ENCODE measurements around the gene PKNOX2. TPM values are rescaled to one million over a fixed set of nuclear protein-coding genes. Genes with fewer than 3 reads are reported as not detected.
A peak's percentile ranks its signal among the peaks of the same experiment; 100 is the strongest.
"Not testable (repeated sequence)": the region's sequence is repeated elsewhere in the genome, so short reads cannot be mapped to it uniquely, and the experiment has no call there.

Gene PKNOX2
- total and polyA plus RNA-seq, 2 of the 4 experiments (the other 2 are of a cell fraction): 0.72 to 2.3 TPM

- H3K23ac ChIP-seq (ENCODE audit: low read depth, low read length); BruUV-seq (replicated peaks); H4K91ac ChIP-seq (ENCODE audit: insufficient read depth, low read depth, low read length); H3K27ac ChIP-seq (ENCODE audit: insufficient read depth, low read length); H2BK5ac ChIP-seq (ENCODE audit: low read depth, low read length, poor library complexity, severe bottlenecking); H3K36me3 ChIP-seq (ENCODE audit: control insufficient read depth, insufficient read depth, low read length); H3K9ac ChIP-seq (ENCODE audit: low read depth, low read length); CTCF ChIA-PET; H3K4me3 ChIP-seq (ENCODE audit: insufficient read depth, low read depth, low read length); H3K56ac ChIP-seq (ENCODE audit: extremely low read depth, insufficient read depth, low read length); dilution Hi-C loops (cut with HindIII; ENCODE audit: low sequenced_read_pairs, unreplicated experiment); ATAC-seq (ENCODE audit: low read depth); H3K4ac ChIP-seq (ENCODE audit: low read depth, low read length); H3K4me1 ChIP-seq (ENCODE audit: control insufficient read depth, insufficient read depth, low read length); DNase-seq; H4K20me1 ChIP-seq (ENCODE audit: insufficient read depth, low read length); H2BK15ac ChIP-seq (ENCODE audit: low read depth, low read length); in situ Hi-C loops (cut with MboI; ENCODE audit: low sequenced_read_pairs); H3K4me2 ChIP-seq (ENCODE audit: low read depth, low read length); H3K14ac ChIP-seq (replicated peaks; ENCODE audit: low read depth, low read length); H3K9me1 ChIP-seq (ENCODE audit: insufficient read depth, low read length); H2BK20ac ChIP-seq (ENCODE audit: low read depth, low read length); H4K8ac ChIP-seq (ENCODE audit: low read depth in 2 of 2, low read length in 2 of 2); H2AK5ac ChIP-seq (ENCODE audit: low read depth, low read length); POLR2A ChIA-PET (ENCODE audit: unreplicated experiment); H3K27me3 ChIP-seq (ENCODE audit: control insufficient read depth, insufficient read depth, low read length); H3K79me1 ChIP-seq (ENCODE audit: low read depth in 1 of 2, low read length in 2 of 2); H2AFZ ChIP-seq (replicated peaks; ENCODE audit: low read length, poor library complexity); H2BK120ac ChIP-seq (ENCODE audit: low read depth, low read length); H4K5ac ChIP-seq (ENCODE audit: low read depth, low read length); H2AK9ac ChIP-seq (replicated peaks; ENCODE audit: low read depth, low read length, poor library complexity); H3K9me3 ChIP-seq (ENCODE audit: control insufficient read depth, insufficient read depth, low read length); H3K18ac ChIP-seq (ENCODE audit: low read depth, low read length): not testable (repeated sequence)
- no CpG with 5 or more reads among the region's 6 CpGs for WGBS, 2 experiments (ENCODE audit: extremely low coverage in 2 of 2, insufficient read length in 1 of 2)
- intact Hi-C loops (cut with micrococcal nuclease): loop anchor here (5.0 kb wide), 2 partner anchors 124 to 261 kb away; no protein-coding TSS in a partner anchor
- peak; percentile 22; the same call in 1 of the 2 replicates for TF ChIP-seq CEBPB (IDR thresholded peaks at IDR 0.05; ENCODE audit: low read depth, low read length)
Observed at GRCh38 chr11:125223161-125223560, 58.6 kb downstream of the PKNOX2 start.

All from IMR-90 (cell line).